Measurements from ENCODE around the gene MYOZ3.

DNA sequence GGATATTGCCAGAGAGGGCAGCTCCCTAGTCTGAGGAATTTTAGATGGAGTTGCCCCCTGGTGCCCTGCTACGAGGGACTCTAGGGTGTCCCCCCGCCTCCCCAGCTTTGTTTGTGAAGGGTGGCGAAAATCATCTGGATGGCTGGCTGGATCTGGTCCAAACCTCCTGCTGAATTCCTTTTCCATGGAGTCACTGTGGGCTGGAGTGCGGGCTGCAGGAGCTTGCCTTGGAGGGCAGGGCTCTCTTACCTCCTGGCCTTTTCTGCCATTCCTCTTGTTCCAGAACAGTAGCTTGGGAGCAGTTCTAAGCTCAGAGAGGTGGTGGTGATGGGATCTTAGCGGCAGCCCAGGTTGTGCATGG, 18.5 kb upstream of the MYOZ3 start:
- TF ChIP-seq EZH2 (IDR thresholded peaks at IDR 0.05; ENCODE audit: insufficient read depth, poor library complexity, severe bottlenecking) (no peak), EZH2phosphoT487 (IDR thresholded peaks at IDR 0.05; ENCODE audit: insufficient read depth, low read depth) (no peak)
